GM12874 (cell line): ENCODE measurements around the gene AKAP5.

Experiments
- CTCF ChIP-seq: IDR thresholded peaks from 2 replicates; pipeline ENCODE4 v1.5.1; 2011; ENCODE audit warnings: low read depth, mild to moderate bottlenecking, control low read depth, low read length, moderate library complexity; ENCODE audit not compliant: insufficient read depth

Gene AKAP5

GRCh38 chr14:64474041-64474440 is 8.7 kb downstream of the AKAP5 start:
- no peak for TF ChIP-seq CTCF

GRCh38 chr14:64474698-64475097 is 9.4 kb downstream of the AKAP5 start:
- TF ChIP-seq CTCF: no peak

DNA sequence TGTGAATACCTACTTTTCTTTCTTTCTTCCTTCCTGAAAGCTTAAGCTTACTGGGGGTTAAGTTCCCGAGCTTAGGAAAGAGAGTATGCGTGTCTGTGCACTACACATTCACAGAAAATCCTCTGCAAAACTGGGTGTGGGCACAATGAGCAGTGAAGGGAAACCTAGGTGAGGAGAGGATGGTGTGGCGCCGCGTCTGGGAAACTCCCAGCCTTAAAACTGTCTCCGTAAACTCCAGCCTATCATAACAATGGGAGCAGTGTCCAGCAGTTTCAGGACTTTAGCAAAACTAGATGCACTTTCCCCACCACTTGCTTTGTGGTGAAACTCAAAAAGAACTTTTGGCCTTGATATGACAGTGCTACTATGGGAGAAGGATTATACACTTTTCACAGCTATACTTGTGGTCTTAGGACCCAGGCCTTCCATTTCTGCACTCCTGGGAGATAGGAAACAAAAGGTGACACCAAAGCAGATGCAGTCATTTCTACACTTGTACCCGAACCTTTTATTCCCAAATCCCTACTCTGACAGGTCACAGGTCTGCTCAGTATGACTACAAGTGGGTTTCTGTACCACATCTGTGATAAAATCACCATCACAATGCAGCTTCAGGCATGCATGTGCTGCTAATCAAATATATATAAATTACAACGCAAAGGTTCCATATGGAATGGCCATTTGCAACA is 10.4 kb downstream of the AKAP5 start:
- TF ChIP-seq CTCF: no peak

- TF ChIP-seq CTCF: no peak
These were observed 11.1 kb downstream of the AKAP5 start for GRCh38 chr14:64476438-64476837.

GRCh38 chr14:64478634-64479250 is 13.4 kb downstream of the AKAP5 start:
- no peak for TF ChIP-seq CTCF

DNA sequence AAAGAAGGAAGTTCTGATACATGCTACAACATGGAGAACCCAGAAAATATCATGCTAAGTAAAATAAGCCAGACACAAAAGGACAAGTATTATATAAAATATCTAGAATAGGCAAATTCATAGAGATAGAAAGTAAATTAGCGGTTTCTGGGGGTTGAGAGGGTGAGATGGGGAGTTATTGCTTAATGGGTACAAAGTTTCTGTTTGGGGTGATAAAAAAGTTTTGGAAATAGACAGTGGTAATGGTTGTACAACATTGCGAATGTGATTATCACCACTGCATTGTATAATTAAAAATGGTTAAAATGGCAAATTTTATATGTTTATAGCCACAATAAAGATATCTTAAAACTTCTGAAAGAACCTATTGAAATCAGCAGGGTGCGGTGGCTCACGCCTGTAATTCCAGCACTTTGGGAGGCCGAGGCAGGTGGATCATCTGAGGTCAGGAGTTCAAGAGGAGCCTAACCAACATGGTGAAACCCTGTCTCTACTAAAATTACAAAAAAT is 23.3 kb downstream of the AKAP5 start:
- no peak for TF ChIP-seq CTCF

GRCh38 chr14:64491637-64492036 is 26.3 kb downstream of the AKAP5 start:
- no peak for TF ChIP-seq CTCF
